PC-9 (cell line): ENCODE data around the gene TMEM266. TPM values are rescaled to one million over a fixed set of nuclear protein-coding genes. Genes with fewer than 3 reads are reported as not detected.

ENCODE experiments used
- BruUV-seq: library from RNA; stranded (reverse); fragments of 400-500 nt; replicated peaks from 2 replicates; lab custom pipeline; 2021; lab: Mats Ljungman, UMichigan
- CTCF ChIA-PET: fragments of 300-600 bp; sonication (Branson Sonifier 250); formaldehyde crosslinking; loops from one replicate; lab custom pipeline; 2022; ENCODE audit warnings: antibody characterized with exemption; lab: Charles Lee
- POLR2A ChIA-PET: fragments of 300-600 bp; sonication (Branson Sonifier 250); formaldehyde crosslinking; loops from one replicate; lab custom pipeline; 2022; ENCODE audit warnings: antibody characterized with exemption; ENCODE audit not compliant: unreplicated experiment; lab: Charles Lee
- DNase-seq, 2 experiments: peaks; one replicate each; pipeline versions ENCODE4 v3.0.0 to v3.0.0-alpha.2; 2015 to 2022; ENCODE audit warnings: mixed read lengths in 1 of 2
- H2AFZ ChIP-seq: fragments of 200-600 bp; sonication (generic); 2 replicates; pipeline ENCODE4 v1.8.1; 2017; ENCODE audit warnings: antibody characterized with exemption
- H3F3A ChIP-seq: fragments of 200-600 bp; sonication (generic); 2 replicates; pipeline ENCODE4 v1.8.1; 2017; ENCODE audit warnings: antibody characterized with exemption, mild to moderate bottlenecking, low read depth; ENCODE audit not compliant: insufficient read depth
- H3K27ac ChIP-seq: fragments of 200-600 bp; sonication (generic); 2 replicates; pipeline ENCODE4 v1.6.1; 2016; ENCODE audit warnings: mixed run types
- H3K27me3 ChIP-seq: fragments of 200-600 bp; sonication (generic); 2 replicates; pipeline ENCODE4 v1.6.1; 2016; ENCODE audit warnings: low read depth, mixed run types; ENCODE audit not compliant: insufficient read depth
- H3K36me3 ChIP-seq: fragments of 200-600 bp; sonication (generic); 2 replicates; pipeline ENCODE4 v1.6.1; 2016; ENCODE audit warnings: low read depth, mixed run types
- H3K4me1 ChIP-seq: fragments of 200-600 bp; sonication (generic); replicated peaks from 2 replicates; pipeline ENCODE4 v1.6.1; 2016; ENCODE audit warnings: mixed run types; ENCODE audit not compliant: insufficient read depth
- H3K4me2 ChIP-seq: fragments of 200-600 bp; sonication (generic); 2 replicates; pipeline ENCODE4 v1.6.1; 2017; ENCODE audit warnings: mixed run types
- H3K4me3 ChIP-seq: fragments of 200-600 bp; sonication (generic); 2 replicates; pipeline ENCODE4 v1.6.1; 2016; ENCODE audit warnings: mixed run types
- H3K79me2 ChIP-seq: fragments of 200-600 bp; sonication (generic); 2 replicates; pipeline ENCODE4 v1.6.1; 2017; ENCODE audit warnings: low read depth, mixed run types
- H3K9me2 ChIP-seq: fragments of 200-600 bp; sonication (generic); 2 replicates; pipeline ENCODE4 v1.8.1; 2017; ENCODE audit warnings: mild to moderate bottlenecking; ENCODE audit not compliant: insufficient read depth
- H3K9me3 ChIP-seq: fragments of 200-600 bp; sonication (generic); 2 replicates; pipeline ENCODE4 v1.8.1; 2016; ENCODE audit warnings: low read depth; ENCODE audit not compliant: insufficient read depth
- H4K20me1 ChIP-seq: fragments of 200-600 bp; sonication (generic); 2 replicates; pipeline ENCODE4 v1.8.1; 2017; ENCODE audit not compliant: insufficient read depth
- EZH2 ChIP-seq: fragments of 200-600 bp; sonication (generic); IDR thresholded peaks from 2 replicates; pipeline ENCODE4 v1.8.0; 2017; ENCODE audit warnings: antibody characterized with exemption, low read depth
- intact Hi-C: fragments of 100-400 bp; cut with micrococcal nuclease; formaldehyde crosslinking; loops from one replicate; pipeline ENCODE4 v1.10.0; 2022; ENCODE audit not compliant: unreplicated experiment
- total RNA-seq: library from RNA; stranded (reverse); gene quantifications from 2 replicates; pipeline ENCODE4 v1.2.3, GENCODE V29; 2021
- TF ChIP-seq, protein P1 (sequence below): fragments of 200-600 bp; sonication (generic); conservative IDR thresholded peaks from 2 replicates; pipeline ENCODE4 v1.6.1; 2017; ENCODE audit warnings: mixed run types, antibody characterized with exemption, mild to moderate bottlenecking, moderate library complexity

Gene TMEM266
- total RNA-seq, 1 experiment from 2014 or later, result 0.41 TPM

DNA sequence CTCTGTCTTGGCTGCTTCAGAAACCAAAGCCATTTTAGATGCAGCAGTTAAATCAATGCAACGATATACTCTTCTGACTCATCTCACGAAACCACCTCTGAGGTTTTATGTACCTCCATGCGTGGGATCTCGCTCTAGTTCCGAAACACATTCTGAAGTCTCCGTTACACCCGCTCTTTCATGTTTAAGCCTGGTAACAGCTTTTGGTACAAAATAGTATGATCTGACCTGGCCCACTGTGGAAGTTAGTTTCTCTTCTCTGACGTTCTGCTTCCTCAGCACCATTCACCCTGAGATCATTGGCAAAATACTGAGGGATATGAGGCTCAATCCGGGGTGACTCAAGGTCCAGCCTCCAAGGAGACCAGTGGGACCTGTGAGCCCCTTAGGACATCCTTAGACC is 121.9 kb downstream of the TMEM266 start:
- BruUV-seq, result no TSS peak
- Histone ChIP-seq H3K9me3 (no peaks in the 10 kb centered on the region), H4K20me1 (no peaks in the 10 kb centered on the region), H3K9me2 (no peaks in the 10 kb centered on the region), H3F3A (no peaks in the 10 kb centered on the region), H3K27me3 (no peaks in the 10 kb centered on the region), H3K36me3 (no peaks in the 10 kb centered on the region), H3K4me1 (peaks cover 9% of the 10 kb centered on the region), H3K79me2 (no peaks in the 10 kb centered on the region), H3K27ac (no peak overlapping the region), H2AFZ (no peak overlapping the region), H3K4me2 (no peak overlapping the region), H3K4me3 (no peak overlapping the region)
- DNase-seq, result no peak
- ChIA-PET POLR2A (no interaction called here), CTCF (no interaction called here)
- intact Hi-C loops, result no loop called here
- TF ChIP-seq EZH2, result no peak
- TF ChIP-seq, protein P1, sequence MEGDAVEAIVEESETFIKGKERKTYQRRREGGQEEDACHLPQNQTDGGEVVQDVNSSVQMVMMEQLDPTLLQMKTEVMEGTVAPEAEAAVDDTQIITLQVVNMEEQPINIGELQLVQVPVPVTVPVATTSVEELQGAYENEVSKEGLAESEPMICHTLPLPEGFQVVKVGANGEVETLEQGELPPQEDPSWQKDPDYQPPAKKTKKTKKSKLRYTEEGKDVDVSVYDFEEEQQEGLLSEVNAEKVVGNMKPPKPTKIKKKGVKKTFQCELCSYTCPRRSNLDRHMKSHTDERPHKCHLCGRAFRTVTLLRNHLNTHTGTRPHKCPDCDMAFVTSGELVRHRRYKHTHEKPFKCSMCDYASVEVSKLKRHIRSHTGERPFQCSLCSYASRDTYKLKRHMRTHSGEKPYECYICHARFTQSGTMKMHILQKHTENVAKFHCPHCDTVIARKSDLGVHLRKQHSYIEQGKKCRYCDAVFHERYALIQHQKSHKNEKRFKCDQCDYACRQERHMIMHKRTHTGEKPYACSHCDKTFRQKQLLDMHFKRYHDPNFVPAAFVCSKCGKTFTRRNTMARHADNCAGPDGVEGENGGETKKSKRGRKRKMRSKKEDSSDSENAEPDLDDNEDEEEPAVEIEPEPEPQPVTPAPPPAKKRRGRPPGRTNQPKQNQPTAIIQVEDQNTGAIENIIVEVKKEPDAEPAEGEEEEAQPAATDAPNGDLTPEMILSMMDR, result no peak

DNA sequence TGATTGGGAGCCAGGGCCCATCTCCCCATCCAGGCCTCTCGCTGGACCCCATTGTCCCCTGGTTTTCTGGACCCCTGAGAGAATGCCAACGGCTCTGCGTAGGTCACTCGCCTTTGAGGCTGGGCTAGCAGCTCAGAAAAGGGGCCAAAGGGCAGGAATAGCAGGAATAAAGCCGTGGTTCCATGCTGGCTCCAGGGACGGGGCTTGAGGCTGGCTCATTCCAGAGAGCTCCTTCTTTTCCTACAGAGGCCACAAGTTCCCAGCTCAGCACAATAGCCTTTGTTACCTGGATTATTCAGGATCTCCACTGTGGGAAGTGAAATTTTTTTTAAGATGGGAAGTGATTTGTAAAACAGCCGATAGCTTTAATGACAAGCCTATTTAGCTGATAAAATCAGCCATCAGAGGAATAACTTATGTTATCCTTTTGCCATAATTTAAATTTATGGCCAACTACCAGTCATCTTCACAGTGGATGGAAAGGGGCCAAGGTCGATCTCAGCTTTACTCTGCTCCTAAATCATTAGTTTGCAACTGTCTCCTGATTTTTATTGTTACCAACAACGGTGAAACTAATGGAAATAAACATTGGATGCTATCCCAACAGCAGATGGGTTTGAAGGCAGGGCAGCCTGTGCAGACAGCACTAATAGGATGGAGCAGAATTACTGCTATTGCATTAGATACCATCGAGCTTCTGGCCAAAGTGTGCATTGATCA is 124.3 kb downstream of the TMEM266 start:
- Histone ChIP-seq H3K36me3 (no peaks in the 10 kb centered on the region), H3K9me2 (no peaks in the 10 kb centered on the region), H3K9me3 (no peaks in the 10 kb centered on the region), H3K4me2 (no peak overlapping the region), H3K27ac (no peak overlapping the region), H3K4me3 (no peak overlapping the region), H4K20me1 (no peaks in the 10 kb centered on the region), H3F3A (no peaks in the 10 kb centered on the region), H2AFZ (no peak overlapping the region), H3K27me3 (no peaks in the 10 kb centered on the region), H3K4me1 (no peaks in the 10 kb centered on the region), H3K79me2 (no peaks in the 10 kb centered on the region)
- TF ChIP-seq, protein P1, result no peak
- no peak for TF ChIP-seq EZH2
- CTCF ChIA-PET, result no interaction called here
- BruUV-seq, result no TSS peak
- POLR2A ChIA-PET, result no interaction called here
- DNase-seq, result no peak
- intact Hi-C loops, result no loop called here

DNA sequence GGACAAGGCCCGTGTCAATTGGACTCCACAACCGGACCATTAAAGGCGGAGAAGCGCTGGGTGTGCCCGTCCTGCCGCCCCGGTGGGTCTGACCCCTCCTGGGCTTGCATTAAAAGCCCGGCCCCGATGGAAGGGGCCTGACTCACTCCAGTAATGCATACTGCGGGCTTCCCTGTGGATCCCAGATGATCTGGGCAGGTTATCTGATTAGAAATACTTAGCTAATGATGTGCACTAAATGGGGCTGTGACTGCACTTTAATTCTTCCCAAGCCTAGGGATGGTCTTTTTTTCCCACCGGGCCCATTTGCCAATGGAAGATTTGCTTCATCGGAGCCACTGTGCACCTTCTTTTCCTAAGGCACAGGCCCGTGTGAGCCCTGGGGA is 124.9 kb downstream of the TMEM266 start:
- intact Hi-C loops, result no loop called here
- H3K4me3 ChIP-seq, result no peak overlapping the region
- BruUV-seq, result no TSS peak
- H4K20me1 ChIP-seq, result no peaks in the 10 kb centered on the region
- H3K9me2 ChIP-seq, result no peaks in the 10 kb centered on the region
- H3K4me2 ChIP-seq, result no peak overlapping the region
- no peaks in the 10 kb centered on the region for H3K9me3 ChIP-seq
- no peaks in the 10 kb centered on the region for H3K79me2 ChIP-seq
- no peaks in the 10 kb centered on the region for H3F3A ChIP-seq
- H3K36me3 ChIP-seq, result no peaks in the 10 kb centered on the region
- POLR2A ChIA-PET, result no interaction called here
- CTCF ChIA-PET, result interaction anchor here (0.7 kb wide), 1 partner anchor 683 kb away, joined by 4 read pairs; no protein-coding TSS in a partner anchor
- TF ChIP-seq, protein P1, result no peak
- H2AFZ ChIP-seq, result no peak overlapping the region
- no peak overlapping the region for H3K27ac ChIP-seq
- DNase-seq, result no peak
- H3K27me3 ChIP-seq, result no peaks in the 10 kb centered on the region
- no peaks in the 10 kb centered on the region for H3K4me1 ChIP-seq
